WTC11 (cell line): ENCODE results near the gene PCDHAC2.

Source experiments
- CBFB ChIP-seq: sonication (generic); formaldehyde crosslinking; IDR thresholded peaks from 2 replicates; pipeline ENCODE4 v1.8.1; 2022; ENCODE audit warnings: mild to moderate bottlenecking, low read depth, missing genetic modification reagents
- CTCF ChIP-seq: fragments of 200-600 bp; IDR thresholded peaks from 2 replicates; pipeline ENCODE4 v1.8.0; 2022; ENCODE audit warnings: antibody characterized with exemption
- ELF4 ChIP-seq: sonication (generic); formaldehyde crosslinking; IDR thresholded peaks from 2 replicates; pipeline ENCODE4 v1.8.1; 2022; ENCODE audit warnings: low read depth, mild to moderate bottlenecking, moderate library complexity, missing genetic modification reagents
- FOXJ3 ChIP-seq: sonication (generic); formaldehyde crosslinking; IDR thresholded peaks from 2 replicates; pipeline ENCODE4 v1.9.0; 2021; ENCODE audit warnings: missing genetic modification reagents, mild to moderate bottlenecking, borderline replicate concordance
- GABPB1 ChIP-seq: sonication (generic); formaldehyde crosslinking; IDR thresholded peaks from 2 replicates; pipeline ENCODE4 v1.8.1; 2023; ENCODE audit warnings: mild to moderate bottlenecking, missing genetic modification reagents
- RELA ChIP-seq: sonication (generic); formaldehyde crosslinking; IDR thresholded peaks from 2 replicates; pipeline ENCODE4 v1.8.1; 2022; ENCODE audit warnings: missing genetic modification reagents, mild to moderate bottlenecking, borderline replicate concordance
- ZNF138 ChIP-seq: sonication (generic); formaldehyde crosslinking; conservative IDR thresholded peaks from 2 replicates; pipeline ENCODE4 v1.8.1; 2022; ENCODE audit warnings: mild to moderate bottlenecking, moderate library complexity, missing genetic modification reagents
- ZNF219 ChIP-seq: sonication (generic); formaldehyde crosslinking; IDR thresholded peaks from 2 replicates; pipeline ENCODE4 v1.8.0; 2023; ENCODE audit warnings: missing genetic modification reagents, mild to moderate bottlenecking, borderline replicate concordance
- TF ChIP-seq, protein P1 (sequence below): sonication (generic); formaldehyde crosslinking; conservative IDR thresholded peaks from 2 replicates; pipeline ENCODE4 v1.8.1; 2023; ENCODE audit warnings: mild to moderate bottlenecking, low read depth, missing genetic modification reagents, moderate library complexity
- TF ChIP-seq, protein P2 (sequence below): sonication (generic); formaldehyde crosslinking; IDR thresholded peaks from 2 replicates; pipeline ENCODE4 v1.8.0; 2022; ENCODE audit warnings: mild to moderate bottlenecking, missing genetic modification reagents
- TF ChIP-seq, protein P3 (sequence below): sonication (generic); formaldehyde crosslinking; IDR thresholded peaks from 2 replicates; pipeline ENCODE4 v1.8.1; 2023; ENCODE audit warnings: mild to moderate bottlenecking, missing genetic modification reagents, borderline replicate concordance

GRCh38 chr5:140964356-140964755 lies 1.9 kb upstream of the PCDHAC2 start:
- TF ChIP-seq CTCF: no peak
- no peak for TF ChIP-seq CBFB (CRISPR knock-in tag)
- TF ChIP-seq, protein P1, sequence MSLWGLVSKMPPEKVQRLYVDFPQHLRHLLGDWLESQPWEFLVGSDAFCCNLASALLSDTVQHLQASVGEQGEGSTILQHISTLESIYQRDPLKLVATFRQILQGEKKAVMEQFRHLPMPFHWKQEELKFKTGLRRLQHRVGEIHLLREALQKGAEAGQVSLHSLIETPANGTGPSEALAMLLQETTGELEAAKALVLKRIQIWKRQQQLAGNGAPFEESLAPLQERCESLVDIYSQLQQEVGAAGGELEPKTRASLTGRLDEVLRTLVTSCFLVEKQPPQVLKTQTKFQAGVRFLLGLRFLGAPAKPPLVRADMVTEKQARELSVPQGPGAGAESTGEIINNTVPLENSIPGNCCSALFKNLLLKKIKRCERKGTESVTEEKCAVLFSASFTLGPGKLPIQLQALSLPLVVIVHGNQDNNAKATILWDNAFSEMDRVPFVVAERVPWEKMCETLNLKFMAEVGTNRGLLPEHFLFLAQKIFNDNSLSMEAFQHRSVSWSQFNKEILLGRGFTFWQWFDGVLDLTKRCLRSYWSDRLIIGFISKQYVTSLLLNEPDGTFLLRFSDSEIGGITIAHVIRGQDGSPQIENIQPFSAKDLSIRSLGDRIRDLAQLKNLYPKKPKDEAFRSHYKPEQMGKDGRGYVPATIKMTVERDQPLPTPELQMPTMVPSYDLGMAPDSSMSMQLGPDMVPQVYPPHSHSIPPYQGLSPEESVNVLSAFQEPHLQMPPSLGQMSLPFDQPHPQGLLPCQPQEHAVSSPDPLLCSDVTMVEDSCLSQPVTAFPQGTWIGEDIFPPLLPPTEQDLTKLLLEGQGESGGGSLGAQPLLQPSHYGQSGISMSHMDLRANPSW (CRISPR knock-in tag): no peak
- no peak for TF ChIP-seq RELA (CRISPR knock-in tag)
- no peak for TF ChIP-seq GABPB1 (CRISPR knock-in tag)
- TF ChIP-seq ZNF138 (CRISPR knock-in tag): no peak
- TF ChIP-seq, protein P2, sequence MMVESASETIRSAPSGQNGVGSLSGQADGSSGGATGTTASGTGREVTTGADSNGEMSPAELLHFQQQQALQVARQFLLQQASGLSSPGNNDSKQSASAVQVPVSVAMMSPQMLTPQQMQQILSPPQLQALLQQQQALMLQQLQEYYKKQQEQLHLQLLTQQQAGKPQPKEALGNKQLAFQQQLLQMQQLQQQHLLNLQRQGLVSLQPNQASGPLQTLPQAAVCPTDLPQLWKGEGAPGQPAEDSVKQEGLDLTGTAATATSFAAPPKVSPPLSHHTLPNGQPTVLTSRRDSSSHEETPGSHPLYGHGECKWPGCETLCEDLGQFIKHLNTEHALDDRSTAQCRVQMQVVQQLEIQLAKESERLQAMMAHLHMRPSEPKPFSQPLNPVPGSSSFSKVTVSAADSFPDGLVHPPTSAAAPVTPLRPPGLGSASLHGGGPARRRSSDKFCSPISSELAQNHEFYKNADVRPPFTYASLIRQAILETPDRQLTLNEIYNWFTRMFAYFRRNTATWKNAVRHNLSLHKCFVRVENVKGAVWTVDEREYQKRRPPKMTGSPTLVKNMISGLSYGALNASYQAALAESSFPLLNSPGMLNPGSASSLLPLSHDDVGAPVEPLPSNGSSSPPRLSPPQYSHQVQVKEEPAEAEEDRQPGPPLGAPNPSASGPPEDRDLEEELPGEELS (CRISPR knock-in tag): no peak
- TF ChIP-seq FOXJ3 (CRISPR knock-in tag): no peak
- TF ChIP-seq, protein P3, sequence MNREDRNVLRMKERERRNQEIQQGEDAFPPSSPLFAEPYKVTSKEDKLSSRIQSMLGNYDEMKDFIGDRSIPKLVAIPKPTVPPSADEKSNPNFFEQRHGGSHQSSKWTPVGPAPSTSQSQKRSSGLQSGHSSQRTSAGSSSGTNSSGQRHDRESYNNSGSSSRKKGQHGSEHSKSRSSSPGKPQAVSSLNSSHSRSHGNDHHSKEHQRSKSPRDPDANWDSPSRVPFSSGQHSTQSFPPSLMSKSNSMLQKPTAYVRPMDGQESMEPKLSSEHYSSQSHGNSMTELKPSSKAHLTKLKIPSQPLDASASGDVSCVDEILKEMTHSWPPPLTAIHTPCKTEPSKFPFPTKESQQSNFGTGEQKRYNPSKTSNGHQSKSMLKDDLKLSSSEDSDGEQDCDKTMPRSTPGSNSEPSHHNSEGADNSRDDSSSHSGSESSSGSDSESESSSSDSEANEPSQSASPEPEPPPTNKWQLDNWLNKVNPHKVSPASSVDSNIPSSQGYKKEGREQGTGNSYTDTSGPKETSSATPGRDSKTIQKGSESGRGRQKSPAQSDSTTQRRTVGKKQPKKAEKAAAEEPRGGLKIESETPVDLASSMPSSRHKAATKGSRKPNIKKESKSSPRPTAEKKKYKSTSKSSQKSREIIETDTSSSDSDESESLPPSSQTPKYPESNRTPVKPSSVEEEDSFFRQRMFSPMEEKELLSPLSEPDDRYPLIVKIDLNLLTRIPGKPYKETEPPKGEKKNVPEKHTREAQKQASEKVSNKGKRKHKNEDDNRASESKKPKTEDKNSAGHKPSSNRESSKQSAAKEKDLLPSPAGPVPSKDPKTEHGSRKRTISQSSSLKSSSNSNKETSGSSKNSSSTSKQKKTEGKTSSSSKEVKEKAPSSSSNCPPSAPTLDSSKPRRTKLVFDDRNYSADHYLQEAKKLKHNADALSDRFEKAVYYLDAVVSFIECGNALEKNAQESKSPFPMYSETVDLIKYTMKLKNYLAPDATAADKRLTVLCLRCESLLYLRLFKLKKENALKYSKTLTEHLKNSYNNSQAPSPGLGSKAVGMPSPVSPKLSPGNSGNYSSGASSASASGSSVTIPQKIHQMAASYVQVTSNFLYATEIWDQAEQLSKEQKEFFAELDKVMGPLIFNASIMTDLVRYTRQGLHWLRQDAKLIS: no peak
- TF ChIP-seq ZNF219: no peak
- TF ChIP-seq ELF4 (CRISPR knock-in tag): no peak
